GM19468 (cell line): Measurements from ENCODE around the gene SLC35B2.

Source experiments
- ATAC-seq: cut with Tn5 transposase; IDR thresholded peaks from one replicate; pipeline ENCODE4 v1.9.1; 2021; ENCODE audit warnings: mild to moderate bottlenecking, moderate library complexity, moderate number of reproducible peaks; ENCODE audit not compliant: unreplicated experiment; ENCODE audit errors: extremely low read depth

SLC35B2 gene

GRCh38 chr6:44257025-44257752, at the start of gene SLC35B2:
TSS of gene SLC35B2 (minus strand) at chr6:44257528. CDS start at chr6:44257410, 118 bp downstream.
- peak; percentile 22 for ATAC-seq

DNA sequence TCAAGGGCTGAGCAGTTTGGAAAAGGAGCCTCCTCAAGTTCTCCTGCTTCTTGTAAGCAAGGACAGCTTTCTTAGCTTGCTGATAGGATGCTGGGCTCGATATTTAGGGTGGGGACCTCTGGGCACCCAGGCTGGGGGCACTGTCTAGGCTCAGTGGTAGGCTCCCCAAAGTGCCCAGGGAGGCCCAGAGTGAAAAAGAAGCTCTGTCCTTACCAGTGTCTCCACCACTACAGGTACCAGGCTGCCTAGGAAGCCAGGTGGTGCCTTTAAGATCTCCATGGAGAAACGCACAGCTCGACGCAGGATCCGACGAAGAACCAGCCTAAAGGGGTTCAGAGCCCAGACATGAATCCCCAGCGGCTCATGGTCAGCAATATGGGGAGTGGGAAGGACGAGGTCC, 49.4 kb upstream of the SLC35B2 start:
- ATAC-seq: no peak

GRCh38 chr6:44305200-44305725, 47.9 kb upstream of the SLC35B2 start:
- no peak for ATAC-seq

GRCh38 chr6:44304282-44305199, 47.2 kb upstream of the SLC35B2 start:
- ATAC-seq: no peak

GRCh38 chr6:44303842-44304241, 46.5 kb upstream of the SLC35B2 start:
- no peak for ATAC-seq

GRCh38 chr6:44302856-44303255, 45.5 kb upstream of the SLC35B2 start:
- no peak for ATAC-seq

GRCh38 chr6:44301782-44302564, 44.6 kb upstream of the SLC35B2 start:
- ATAC-seq: no peak

DNA sequence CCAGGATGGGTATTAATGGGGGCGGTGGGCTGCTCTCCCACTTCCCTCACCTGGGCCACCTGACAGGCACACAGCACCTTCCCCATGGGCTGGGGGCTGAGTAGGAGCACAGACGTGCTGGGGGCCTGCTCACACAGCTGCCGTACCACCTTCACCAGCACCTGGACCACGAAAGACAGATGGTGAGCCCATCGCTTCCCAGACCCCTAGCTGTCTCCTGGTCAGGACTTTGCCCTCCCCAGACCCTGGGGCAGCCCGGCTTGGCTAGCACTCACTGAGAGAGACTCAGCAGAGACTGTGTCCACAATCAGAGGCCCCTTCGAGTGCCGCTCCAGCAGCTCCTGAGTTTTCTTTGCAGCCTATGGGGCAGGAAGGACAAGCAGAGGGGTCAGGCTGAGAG, 43.8 kb upstream of the SLC35B2 start:
- no peak for ATAC-seq

DNA sequence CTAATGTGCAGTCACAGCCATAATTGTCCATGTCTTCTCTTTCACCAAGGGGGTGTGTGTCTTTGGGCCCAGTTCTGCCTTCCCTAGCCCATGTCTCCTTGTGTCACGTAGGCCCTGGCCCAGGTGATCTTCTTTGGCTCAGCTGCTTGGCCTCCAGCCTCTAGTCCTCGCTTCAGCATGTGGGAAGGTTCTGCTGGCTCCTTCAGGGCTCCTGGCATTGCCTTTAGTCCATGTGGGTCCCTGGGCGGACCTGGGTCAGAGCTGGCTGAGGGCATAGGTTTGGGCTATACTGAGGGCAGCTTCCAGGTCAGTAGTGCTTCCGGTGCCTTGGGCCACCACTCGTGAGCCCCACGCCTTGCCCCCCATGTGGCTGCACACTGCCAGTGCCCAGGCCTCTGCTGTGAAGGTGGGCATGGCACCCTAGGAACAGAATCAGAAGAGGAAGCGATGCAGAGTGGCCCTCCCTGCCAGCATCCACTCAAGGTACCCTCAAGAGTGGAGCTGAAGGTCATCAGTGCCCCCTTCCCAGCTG, 43.0 kb upstream of the SLC35B2 start:
- ATAC-seq: no peak

DNA sequence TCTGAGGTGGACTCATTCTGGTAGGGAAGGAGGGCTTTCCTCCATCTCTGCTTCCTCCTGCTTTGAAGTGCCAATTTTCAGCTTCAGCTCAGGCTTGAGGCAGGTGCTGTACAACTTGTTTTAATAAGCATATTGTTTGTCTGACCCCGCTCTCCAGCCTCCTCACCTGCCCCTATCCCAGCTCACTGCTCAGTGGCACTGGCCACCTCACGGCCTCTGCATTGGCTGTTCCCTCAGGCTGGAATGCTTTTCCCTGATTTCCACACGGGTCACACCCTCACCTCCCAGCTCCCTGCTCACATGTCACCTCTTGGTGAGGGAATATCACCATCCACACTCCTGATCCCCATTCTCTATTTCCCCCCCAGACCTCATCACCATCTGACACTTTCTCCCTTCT, 41.5 kb upstream of the SLC35B2 start:
- no peak for ATAC-seq

GRCh38 chr6:44298055-44298803, 40.9 kb upstream of the SLC35B2 start:
- ATAC-seq: no peak

GRCh38 chr6:44297063-44298038, 40.0 kb upstream of the SLC35B2 start:
- no peak for ATAC-seq

DNA sequence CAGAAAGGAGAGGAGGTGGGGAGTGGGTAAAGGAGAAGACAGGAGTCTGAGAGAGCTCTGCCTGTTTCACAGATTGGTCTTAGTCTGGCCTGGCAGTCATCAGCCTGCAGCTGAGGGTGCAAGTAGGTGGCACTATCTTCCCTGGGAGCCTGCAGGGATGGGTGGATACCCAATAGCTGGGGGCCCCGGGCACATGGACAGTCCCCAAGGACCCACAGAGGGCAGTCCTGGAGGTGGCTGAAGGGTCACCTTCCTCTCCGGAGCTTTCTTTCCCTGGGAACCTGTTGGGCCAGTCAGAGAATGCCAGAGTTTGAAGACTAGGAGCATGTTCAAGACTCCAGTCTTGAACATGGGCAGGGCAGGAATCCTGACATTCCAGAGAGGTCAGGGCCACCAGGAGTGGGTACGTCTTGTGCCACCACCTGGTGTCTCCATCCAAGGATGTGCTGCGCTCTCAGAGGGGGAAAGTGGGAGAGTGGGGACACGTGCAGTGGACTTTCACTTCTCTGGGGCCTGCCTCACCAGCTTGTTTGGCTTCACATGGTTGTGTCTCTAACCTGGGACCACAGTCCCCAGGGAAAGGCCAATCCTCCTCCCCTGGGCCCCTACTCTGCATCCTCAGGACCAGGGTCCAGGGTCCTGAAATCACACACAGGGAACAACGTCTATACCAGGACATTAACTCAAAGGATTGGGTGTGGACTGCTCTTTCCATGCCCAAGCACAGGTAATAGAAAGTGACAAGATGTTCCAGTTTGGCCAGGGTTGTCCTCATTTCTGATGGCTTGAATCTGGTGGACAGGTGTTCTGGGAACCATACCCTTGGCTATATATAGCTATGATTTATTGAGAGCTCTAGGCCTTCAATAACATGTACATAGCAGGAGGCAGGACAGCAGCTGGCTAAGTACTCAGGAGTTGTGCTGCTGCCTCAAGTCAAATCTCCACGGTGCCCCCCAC, 37.8 kb upstream of the SLC35B2 start:
- ATAC-seq: no peak

DNA sequence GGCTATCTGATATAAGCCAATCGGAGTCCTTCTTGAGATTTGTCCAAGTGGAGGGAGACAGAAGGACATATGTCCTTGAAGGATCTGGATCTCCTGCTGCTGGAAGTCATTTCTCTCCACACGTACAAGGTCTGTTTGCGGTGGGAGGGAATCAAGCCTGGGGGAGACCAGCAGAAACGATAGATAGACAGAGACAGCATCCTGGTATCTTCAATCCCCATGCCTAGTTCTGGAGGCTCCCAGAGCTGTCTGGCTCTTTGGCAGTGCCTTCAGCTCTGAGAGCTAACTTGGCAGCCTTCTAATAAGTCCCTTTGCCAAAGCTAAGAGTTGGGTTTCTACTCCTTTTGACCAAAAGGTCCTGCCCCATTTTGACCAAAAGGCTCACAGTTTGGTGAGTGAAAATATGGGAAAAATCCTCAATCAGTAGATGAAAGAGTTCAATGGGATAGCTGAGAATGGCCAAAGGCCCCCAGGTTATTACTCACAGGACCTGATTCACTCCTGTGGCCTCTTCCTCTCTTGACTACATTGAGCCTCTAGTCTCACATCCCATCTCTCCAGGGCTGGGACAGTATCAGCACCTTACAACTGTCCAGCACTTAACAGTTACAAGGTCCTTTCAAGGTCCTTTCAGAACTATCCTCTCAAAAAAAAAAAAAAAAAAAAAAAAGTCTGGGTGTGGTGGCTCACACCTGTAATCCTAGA, 35.5 kb upstream of the SLC35B2 start:
- no peak for ATAC-seq

GRCh38 chr6:44291841-44292240, 34.5 kb upstream of the SLC35B2 start:
- ATAC-seq: no peak

GRCh38 chr6:44289726-44290260, 32.5 kb upstream of the SLC35B2 start:
- no peak for ATAC-seq
